ENCODE results near the gene ADAMTS17. TPM values are rescaled to one million over a fixed set of nuclear protein-coding genes. Genes with fewer than 3 reads are reported as not detected.

Gene ADAMTS17
- total and polyA plus RNA-seq, 9 donors, result 3.1 to 8.2 (median 5.2) TPM

GRCh38 chr15:100106732-100107131, 235.0 kb downstream of the ADAMTS17 start:
- WGBS (ENCODE audit: insufficient coverage), result 79% methylated on average over 4 of the region's 8 CpGs
- Histone ChIP-seq H3K9me3 (replicated peaks; ENCODE audit: control insufficient read depth, low read depth, low read length) (no peaks in the 10 kb centered on the region), H3K27ac (ENCODE audit: low read length) (no peak overlapping the region), H3K27me3 (ENCODE audit: control insufficient read depth, insufficient read depth, low read length) (no peaks in the 10 kb centered on the region), H3K4me1 (ENCODE audit: control insufficient read depth, insufficient read depth, low read length) (peaks cover 13% of the 10 kb centered on the region), H3K4me3 (ENCODE audit: low read length) (no peak overlapping the region), H3K36me3 (ENCODE audit: control insufficient read depth, insufficient read depth, low read length) (no peaks in the 10 kb centered on the region)
- DNase-seq, result no peak

- peaks cover 6% of the 10 kb centered on the region for H3K4me1 ChIP-seq (ENCODE audit: control insufficient read depth, insufficient read depth, low read length)
- 100% methylated on average over 4 of the region's 6 CpGs for WGBS (ENCODE audit: insufficient coverage)
- no peaks in the 10 kb centered on the region for H3K36me3 ChIP-seq (ENCODE audit: control insufficient read depth, insufficient read depth, low read length)
Observed at GRCh38 chr15:100105101-100105500, 236.7 kb downstream of the ADAMTS17 start.

DNA sequence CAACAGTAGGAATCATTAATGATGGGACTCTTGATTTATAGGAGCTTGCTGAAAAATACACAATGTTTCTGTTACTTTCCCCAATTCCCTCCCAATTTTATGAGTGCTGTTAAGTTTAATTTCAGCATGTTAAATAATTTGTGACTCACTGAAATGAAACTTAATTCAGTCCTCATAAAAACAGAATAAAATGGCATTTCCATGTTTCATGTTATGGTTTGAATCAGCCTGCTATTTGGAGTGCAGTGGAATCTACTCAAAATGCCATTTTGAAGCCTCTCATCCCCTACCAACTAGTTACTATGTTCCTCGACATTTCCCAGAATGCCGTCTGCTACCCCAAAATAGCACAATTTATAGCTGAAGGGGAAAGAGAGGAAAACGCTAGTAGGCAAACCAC, 237.5 kb downstream of the ADAMTS17 start:
- Histone ChIP-seq H3K9me3 (replicated peaks; ENCODE audit: control insufficient read depth, low read depth, low read length) (no peaks in the 10 kb centered on the region), H3K4me3 (ENCODE audit: low read length) (no peak overlapping the region), H3K27me3 (ENCODE audit: control insufficient read depth, insufficient read depth, low read length) (no peaks in the 10 kb centered on the region), H3K27ac (ENCODE audit: low read length) (no peak overlapping the region), H3K4me1 (ENCODE audit: control insufficient read depth, insufficient read depth, low read length) (peaks cover 6% of the 10 kb centered on the region), H3K36me3 (ENCODE audit: control insufficient read depth, insufficient read depth, low read length) (no peaks in the 10 kb centered on the region)
- WGBS (ENCODE audit: insufficient coverage), result no CpG with 5 or more reads among the region's 3 CpGs
- DNase-seq, result no peak

More at GRCh38 chr15:100105101-100105500, 236.7 kb downstream of the ADAMTS17 start:
- Histone ChIP-seq H3K9me3 (replicated peaks; ENCODE audit: control insufficient read depth, low read depth, low read length) (no peaks in the 10 kb centered on the region), H3K27me3 (ENCODE audit: control insufficient read depth, insufficient read depth, low read length) (no peaks in the 10 kb centered on the region), H3K4me3 (ENCODE audit: low read length) (no peak overlapping the region), H3K27ac (ENCODE audit: low read length) (no peak overlapping the region)
- no peak for DNase-seq

DNA sequence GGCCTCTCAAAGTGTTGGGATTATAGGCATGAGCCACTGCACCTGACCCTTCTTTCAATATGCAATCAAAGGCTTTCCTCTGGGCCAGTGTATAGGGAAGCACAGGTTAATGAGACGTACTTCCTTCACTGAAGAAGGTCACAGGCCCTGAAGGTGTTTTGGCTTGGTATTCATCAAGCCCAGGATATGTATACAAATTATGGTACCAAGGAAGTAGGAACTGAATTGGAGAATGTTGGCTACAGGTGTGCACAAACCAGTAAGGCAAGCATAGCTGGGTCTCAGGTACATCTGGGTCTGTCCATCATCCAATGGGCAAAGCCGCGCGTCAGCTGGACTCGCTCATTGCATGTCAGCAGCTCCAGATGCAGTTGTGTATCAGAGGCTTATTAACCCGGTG, 237.9 kb downstream of the ADAMTS17 start:
- Histone ChIP-seq H3K27me3 (ENCODE audit: control insufficient read depth, insufficient read depth, low read length) (no peaks in the 10 kb centered on the region), H3K4me3 (ENCODE audit: low read length) (no peak overlapping the region), H3K9me3 (replicated peaks; ENCODE audit: control insufficient read depth, low read depth, low read length) (no peaks in the 10 kb centered on the region), H3K27ac (ENCODE audit: low read length) (no peak overlapping the region), H3K36me3 (ENCODE audit: control insufficient read depth, insufficient read depth, low read length) (no peaks in the 10 kb centered on the region), H3K4me1 (ENCODE audit: control insufficient read depth, insufficient read depth, low read length) (peaks cover 6% of the 10 kb centered on the region)
- no peak for DNase-seq
- WGBS (ENCODE audit: insufficient coverage), result 93% methylated on average over 3 of the region's 6 CpGs

DNA sequence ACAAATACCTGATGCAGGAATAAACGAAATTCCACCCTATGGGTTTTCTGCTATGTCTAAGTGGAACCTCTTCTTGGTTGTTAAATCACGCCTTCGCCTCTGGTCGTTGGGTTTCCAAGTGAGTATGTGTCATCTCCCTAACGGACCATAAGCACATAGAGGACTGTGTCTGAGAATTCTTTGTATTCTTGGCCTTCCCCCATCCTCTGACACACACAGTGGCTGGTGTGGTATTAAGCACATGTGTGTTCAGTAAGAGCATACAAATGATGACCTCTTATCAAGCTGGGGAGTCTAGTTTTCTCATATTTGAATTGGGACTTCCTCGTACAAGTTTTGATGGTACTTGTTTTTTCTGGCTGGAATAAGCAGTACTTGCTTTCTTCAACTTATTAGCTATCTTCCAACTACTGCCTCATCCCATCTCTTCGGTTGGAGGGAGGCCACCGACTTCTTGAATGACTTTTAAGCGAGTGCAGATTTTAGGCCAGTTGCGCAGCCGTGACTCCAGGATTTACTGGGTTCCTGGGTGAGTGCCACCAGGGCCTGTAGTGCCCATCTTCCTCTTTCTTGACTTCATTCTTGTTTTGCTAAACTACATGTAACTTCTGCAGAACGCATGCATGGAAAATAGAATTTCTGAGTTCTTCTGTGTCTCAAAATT, 240.2 kb downstream of the ADAMTS17 start:
- Histone ChIP-seq H3K36me3 (ENCODE audit: control insufficient read depth, insufficient read depth, low read length) (no peaks in the 10 kb centered on the region), H3K9me3 (replicated peaks; ENCODE audit: control insufficient read depth, low read depth, low read length) (no peaks in the 10 kb centered on the region), H3K27ac (ENCODE audit: low read length) (no peak overlapping the region), H3K4me3 (ENCODE audit: low read length) (no peak overlapping the region), H3K4me1 (ENCODE audit: control insufficient read depth, insufficient read depth, low read length) (peaks cover 6% of the 10 kb centered on the region), H3K27me3 (ENCODE audit: control insufficient read depth, insufficient read depth, low read length) (no peaks in the 10 kb centered on the region)
- DNase-seq, result peak; percentile 67
- WGBS (ENCODE audit: insufficient coverage), result 91% methylated on average over 5 of the region's 12 CpGs

DNA sequence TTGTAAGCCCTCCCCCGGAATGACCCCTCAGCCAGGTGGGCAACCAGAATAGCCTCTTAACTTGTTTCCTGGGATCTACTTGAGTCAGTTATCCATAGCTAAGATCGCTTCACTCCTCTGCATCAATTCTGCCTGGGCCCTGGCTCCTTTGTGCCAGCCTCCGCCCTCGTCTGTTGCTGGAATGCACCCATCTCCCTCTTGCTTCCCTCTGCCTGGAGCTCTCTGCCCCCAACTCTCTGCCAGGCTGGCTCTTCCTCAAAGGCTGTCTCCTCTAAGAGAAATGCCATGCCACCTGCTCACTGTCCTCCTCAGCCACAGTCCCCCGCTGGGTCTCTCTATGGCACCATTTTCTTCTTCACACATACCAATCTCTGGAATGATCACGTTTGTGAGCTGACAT, 240.8 kb downstream of the ADAMTS17 start:
- Histone ChIP-seq H3K27ac (ENCODE audit: low read length) (no peak overlapping the region), H3K36me3 (ENCODE audit: control insufficient read depth, insufficient read depth, low read length) (no peaks in the 10 kb centered on the region), H3K27me3 (ENCODE audit: control insufficient read depth, insufficient read depth, low read length) (no peaks in the 10 kb centered on the region), H3K4me1 (ENCODE audit: control insufficient read depth, insufficient read depth, low read length) (peaks cover 6% of the 10 kb centered on the region), H3K9me3 (replicated peaks; ENCODE audit: control insufficient read depth, low read depth, low read length) (no peaks in the 10 kb centered on the region), H3K4me3 (ENCODE audit: low read length) (no peak overlapping the region)
- DNase-seq, result no peak
- 88% methylated on average over 5 of the region's 6 CpGs for WGBS (ENCODE audit: insufficient coverage)

DNA sequence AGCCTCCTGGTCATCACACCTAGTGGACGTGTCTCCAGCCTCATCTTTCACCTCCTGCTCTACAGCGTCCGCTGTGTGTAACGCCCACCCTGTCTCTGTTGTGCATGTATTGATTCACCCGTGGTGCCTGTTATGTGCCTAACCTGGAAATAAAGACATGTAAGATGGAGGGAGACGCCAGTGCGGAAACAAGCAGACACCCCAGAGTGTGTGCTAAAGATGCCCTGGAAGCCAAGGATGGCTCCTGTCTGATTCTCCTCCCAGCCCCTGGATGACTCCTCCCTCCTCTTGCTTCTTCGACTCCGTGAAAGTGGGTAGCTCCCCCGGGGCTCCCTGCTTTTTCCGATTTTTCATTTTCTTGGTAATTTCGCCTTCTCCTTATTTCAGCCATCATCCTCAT, 241.8 kb downstream of the ADAMTS17 start:
- Histone ChIP-seq H3K9me3 (replicated peaks; ENCODE audit: control insufficient read depth, low read depth, low read length) (no peaks in the 10 kb centered on the region), H3K27ac (ENCODE audit: low read length) (no peak overlapping the region), H3K27me3 (ENCODE audit: control insufficient read depth, insufficient read depth, low read length) (no peaks in the 10 kb centered on the region), H3K4me3 (ENCODE audit: low read length) (no peak overlapping the region), H3K4me1 (ENCODE audit: control insufficient read depth, insufficient read depth, low read length) (peaks cover 6% of the 10 kb centered on the region), H3K36me3 (ENCODE audit: control insufficient read depth, insufficient read depth, low read length) (no peaks in the 10 kb centered on the region)
- WGBS (ENCODE audit: insufficient coverage), result 90% methylated on average over 11 of the region's 12 CpGs
- DNase-seq, result no peak

- Histone ChIP-seq H3K9me3 (replicated peaks; ENCODE audit: control insufficient read depth, low read depth, low read length) (no peaks in the 10 kb centered on the region), H3K36me3 (ENCODE audit: control insufficient read depth, insufficient read depth, low read length) (no peaks in the 10 kb centered on the region), H3K4me3 (ENCODE audit: low read length) (no peak overlapping the region), H3K27ac (ENCODE audit: low read length) (no peak overlapping the region), H3K27me3 (ENCODE audit: control insufficient read depth, insufficient read depth, low read length) (no peaks in the 10 kb centered on the region), H3K4me1 (ENCODE audit: control insufficient read depth, insufficient read depth, low read length) (peaks cover 6% of the 10 kb centered on the region)
- 93% methylated on average over 3 of the region's 3 CpGs for WGBS (ENCODE audit: insufficient coverage)
- DNase-seq, result no peak
Observed at GRCh38 chr15:100098705-100099104, 243.1 kb downstream of the ADAMTS17 start.

GRCh38 chr15:100097342-100098127, 244.2 kb downstream of the ADAMTS17 start:
- Histone ChIP-seq H3K4me3 (ENCODE audit: low read length) (no peak overlapping the region), H3K36me3 (ENCODE audit: control insufficient read depth, insufficient read depth, low read length) (no peaks in the 10 kb centered on the region), H3K27ac (ENCODE audit: low read length) (no peak overlapping the region), H3K4me1 (ENCODE audit: control insufficient read depth, insufficient read depth, low read length) (peaks cover 6% of the 10 kb centered on the region), H3K9me3 (replicated peaks; ENCODE audit: control insufficient read depth, low read depth, low read length) (no peaks in the 10 kb centered on the region), H3K27me3 (ENCODE audit: control insufficient read depth, insufficient read depth, low read length) (no peaks in the 10 kb centered on the region)
- DNase-seq, result peak; percentile 52
- WGBS (ENCODE audit: insufficient coverage), result 79% methylated on average over 9 of the region's 13 CpGs

- DNase-seq, result no peak
- WGBS (ENCODE audit: insufficient coverage), result no CpG with 5 or more reads among the region's 4 CpGs
- Histone ChIP-seq H3K4me1 (ENCODE audit: control insufficient read depth, insufficient read depth, low read length) (peaks cover 6% of the 10 kb centered on the region), H3K9me3 (replicated peaks; ENCODE audit: control insufficient read depth, low read depth, low read length) (no peaks in the 10 kb centered on the region), H3K36me3 (ENCODE audit: control insufficient read depth, insufficient read depth, low read length) (no peaks in the 10 kb centered on the region), H3K4me3 (ENCODE audit: low read length) (no peak overlapping the region), H3K27me3 (ENCODE audit: control insufficient read depth, insufficient read depth, low read length) (no peaks in the 10 kb centered on the region), H3K27ac (ENCODE audit: low read length) (no peak overlapping the region)
Observed at GRCh38 chr15:100096700-100097099, 245.1 kb downstream of the ADAMTS17 start.
